ENCODE results near the gene WFIKKN1.

GRCh38 chr16:642189-643049 lies 11.6 kb downstream of the WFIKKN1 start:
- TF ChIP-seq ZC3H10 (CRISPR knock-in tag; IDR thresholded peaks at IDR 0.05) = no peak
- no peak for TF ChIP-seq ISL1 (CRISPR knock-in tag; IDR thresholded peaks at IDR 0.05)
- no peak for TF ChIP-seq PPARA (CRISPR knock-in tag; IDR thresholded peaks at IDR 0.05; ENCODE audit: borderline replicate concordance)
- TF ChIP-seq ZFP30 (CRISPR knock-in tag; IDR thresholded peaks at IDR 0.05) = no peak

All from SK-N-SH treated with all-trans-retinoic acid at 6 μM for 48 hours (cell line).